Suprapubic skin (tissue), 4 donors: ENCODE data around the gene PRKG2.

Experiments
- CTCF ChIP-seq, 2 donors: fragments of 200-600 bp in 1 of 2; fragments of 450-650 bp in 1 of 2; sonication (generic) in 1 of 2; IDR thresholded peaks; one replicate each; pipeline ENCODE4 v1.5.1; 2016 to 2019; ENCODE audit warnings: antibody characterized with exemption in 2 of 2, mild to moderate bottlenecking in 1 of 2, moderate library complexity in 1 of 2
- EP300 ChIP-seq: sonication (generic); formaldehyde crosslinking; IDR thresholded peaks from one replicate; pipeline ENCODE4 v1.6.1; 2017; ENCODE audit warnings: antibody characterized with exemption
- POLR2A ChIP-seq, 2 donors: fragments of 450-650 bp; IDR thresholded peaks; one replicate each; pipeline ENCODE4 v1.6.1; 2017; ENCODE audit warnings: antibody characterized with exemption in 2 of 2, mild to moderate bottlenecking in 2 of 2, moderate library complexity in 2 of 2
- POLR2AphosphoS5 ChIP-seq, 3 donors: sonication (generic); formaldehyde crosslinking; IDR thresholded peaks; one replicate each; pipeline ENCODE4 v1.6.1; 2017; ENCODE audit warnings: antibody characterized with exemption in 3 of 3

- TF ChIP-seq CTCF (IDR thresholded peaks at IDR 0.05): no peak
- TF ChIP-seq POLR2A (IDR thresholded peaks at IDR 0.05): no peak
- TF ChIP-seq EP300: no peak
- TF ChIP-seq POLR2AphosphoS5 (IDR thresholded peaks at IDR 0.05): no peak
Measured at GRCh38 chr4:81165861-81166430, 49.1 kb downstream of the PRKG2 start.
